Endothelial cell (in vitro differentiated cells): Measurements from ENCODE around the gene PLAGL1. TPM values are rescaled to one million over a fixed set of nuclear protein-coding genes. Genes with fewer than 3 reads are reported as not detected.
"Not testable (repeated sequence)": the region's sequence is repeated elsewhere in the genome, so short reads cannot be mapped to it uniquely, and the experiment has no call there.

ENCODE experiments used
- DNase-seq: peaks from one replicate; pipeline ENCODE4 v3.0.0; 2021; ENCODE audit warnings: low spot score
- H3K27ac Mint-ChIP-seq: one replicate; pipeline ENCODE4 v1.8.0; 2021; ENCODE audit warnings: mixed read lengths, inconsistent platforms; ENCODE audit not compliant: unreplicated experiment
- H3K27me3 Mint-ChIP-seq: one replicate; pipeline ENCODE4 v1.8.0; 2021; ENCODE audit warnings: mild to moderate bottlenecking, moderate library complexity, mixed read lengths, inconsistent platforms; ENCODE audit not compliant: unreplicated experiment
- H3K36me3 Mint-ChIP-seq: one replicate; pipeline ENCODE4 v1.8.0; 2021; ENCODE audit warnings: mild to moderate bottlenecking, low read depth, mixed read lengths, inconsistent platforms; ENCODE audit not compliant: unreplicated experiment
- H3K4me1 Mint-ChIP-seq: one replicate; pipeline ENCODE4 v1.8.0; 2021; ENCODE audit warnings: mild to moderate bottlenecking, mixed read lengths, inconsistent platforms; ENCODE audit not compliant: unreplicated experiment
- H3K4me3 Mint-ChIP-seq: one replicate; pipeline ENCODE4 v1.8.0; 2021; ENCODE audit warnings: mild to moderate bottlenecking, mixed read lengths, inconsistent platforms; ENCODE audit not compliant: unreplicated experiment
- H3K9me3 Mint-ChIP-seq: one replicate; pipeline ENCODE4 v1.8.0; 2021; ENCODE audit warnings: mixed read lengths, inconsistent platforms; ENCODE audit not compliant: unreplicated experiment
- CTCF ChIP-seq: fragments of 200-600 bp; sonication (generic); IDR thresholded peaks from one replicate; pipeline ENCODE4 v1.5.0; 2021; ENCODE audit warnings: antibody characterized with exemption; ENCODE audit not compliant: unreplicated experiment
- total RNA-seq: library from RNA; stranded (reverse); fragmentation: NEBNext Ultra II Directional; extraction: Animal tissue kit (Norgen Biotek cat#: 25700); gene quantifications from one replicate; pipeline ENCODE4 v1.2.1, GENCODE V29; 2021; ENCODE audit not compliant: unreplicated experiment

PLAGL1 gene
- total RNA-seq, 1 donor from 2014 or later: 294 TPM

GRCh38 chr6:144049386-144049785 lies 41.3 kb upstream of the PLAGL1 start:
- DNase-seq: no peak
- H3K4me3 Mint-ChIP-seq: no peak overlapping the region
- TF ChIP-seq CTCF: no peak
- H3K27ac Mint-ChIP-seq: no peak overlapping the region
- peaks cover 6% of the 10 kb centered on the region for H3K9me3 Mint-ChIP-seq
- peaks cover 16% of the 10 kb centered on the region for H3K36me3 Mint-ChIP-seq
- H3K4me1 Mint-ChIP-seq: no peaks in the 10 kb centered on the region
- peaks cover 3% of the 10 kb centered on the region for H3K27me3 Mint-ChIP-seq

- H3K36me3 Mint-ChIP-seq: peaks cover 16% of the 10 kb centered on the region
- H3K4me1 Mint-ChIP-seq: no peaks in the 10 kb centered on the region
- H3K27me3 Mint-ChIP-seq: peaks cover 3% of the 10 kb centered on the region
- no peak for TF ChIP-seq CTCF
- no peak overlapping the region for H3K4me3 Mint-ChIP-seq
- H3K27ac Mint-ChIP-seq: no peak overlapping the region
- no peak for DNase-seq
- H3K9me3 Mint-ChIP-seq: peaks cover 6% of the 10 kb centered on the region
Observed at GRCh38 chr6:144047688-144048087, 39.6 kb upstream of the PLAGL1 start.

GRCh38 chr6:144046672-144047071 lies 38.6 kb upstream of the PLAGL1 start:
- peaks cover 16% of the 10 kb centered on the region for H3K36me3 Mint-ChIP-seq
- DNase-seq, H3K4me3 Mint-ChIP-seq, H3K9me3 Mint-ChIP-seq, H3K27me3 Mint-ChIP-seq, H3K27ac Mint-ChIP-seq, H3K4me1 Mint-ChIP-seq: not testable (repeated sequence)

GRCh38 chr6:144044989-144045388 lies 36.9 kb upstream of the PLAGL1 start:
- H3K27me3 Mint-ChIP-seq, H3K27ac Mint-ChIP-seq, H3K4me1 Mint-ChIP-seq, H3K4me3 Mint-ChIP-seq, H3K9me3 Mint-ChIP-seq, DNase-seq: not testable (repeated sequence)
- peaks cover 16% of the 10 kb centered on the region for H3K36me3 Mint-ChIP-seq

- no peak for TF ChIP-seq CTCF
- H3K36me3 Mint-ChIP-seq: no peaks in the 10 kb centered on the region
- H3K27me3 Mint-ChIP-seq: no peaks in the 10 kb centered on the region
- no peak overlapping the region for H3K27ac Mint-ChIP-seq
- no peaks in the 10 kb centered on the region for H3K4me1 Mint-ChIP-seq
- no peak overlapping the region for H3K4me3 Mint-ChIP-seq
- DNase-seq: no peak
- H3K9me3 Mint-ChIP-seq: no peaks in the 10 kb centered on the region
Observed at GRCh38 chr6:144036835-144037195, 28.8 kb upstream of the PLAGL1 start.

- no peak for TF ChIP-seq CTCF
- Mint-ChIP-seq H3K27me3 (no peaks in the 10 kb centered on the region), H3K27ac (no peak overlapping the region), H3K4me3 (no peak overlapping the region), H3K4me1 (no peaks in the 10 kb centered on the region), H3K36me3 (no peaks in the 10 kb centered on the region), H3K9me3 (no peaks in the 10 kb centered on the region)
- no peak for DNase-seq
Observed at GRCh38 chr6:144036064-144036834, 28.2 kb upstream of the PLAGL1 start.
